ENCODE measurements around the gene PIEZO2.

The PIEZO2 gene

DNA sequence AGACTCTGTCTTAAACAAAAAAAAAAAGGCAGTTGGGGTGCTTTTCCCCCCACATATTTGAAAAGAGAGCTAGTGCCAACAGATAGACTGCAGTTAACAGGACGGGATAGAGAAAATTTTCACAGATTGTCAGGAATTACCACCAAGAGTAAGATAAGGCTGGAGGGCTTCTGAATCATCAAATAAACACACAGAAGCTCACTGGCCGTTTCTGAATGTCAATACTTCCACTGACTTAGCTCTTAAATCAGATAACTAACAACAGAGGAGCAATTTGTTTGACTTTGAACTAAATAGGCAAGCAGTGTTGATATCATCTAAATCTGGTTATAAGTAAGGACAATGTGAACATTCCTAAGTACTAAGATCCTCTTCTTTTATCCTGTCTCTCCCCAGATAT lies 34.7 kb downstream of the PIEZO2 start:
- no peak overlapping the region for H3K4me3 ChIP-seq (replicated peaks; ENCODE audit: low read depth, low read length)
- H3K27me3 ChIP-seq (replicated peaks; ENCODE audit: control insufficient read depth, insufficient read depth, low read length) = no peaks in the 10 kb centered on the region
- H3K36me3 ChIP-seq (ENCODE audit: control insufficient read depth, insufficient read depth, low read length) = no peaks in the 10 kb centered on the region; the same call in none of the 2 replicates
- DNase-seq (ENCODE audit: extremely low read depth, insufficient read length) = no peak
- TF ChIP-seq, protein P1, sequence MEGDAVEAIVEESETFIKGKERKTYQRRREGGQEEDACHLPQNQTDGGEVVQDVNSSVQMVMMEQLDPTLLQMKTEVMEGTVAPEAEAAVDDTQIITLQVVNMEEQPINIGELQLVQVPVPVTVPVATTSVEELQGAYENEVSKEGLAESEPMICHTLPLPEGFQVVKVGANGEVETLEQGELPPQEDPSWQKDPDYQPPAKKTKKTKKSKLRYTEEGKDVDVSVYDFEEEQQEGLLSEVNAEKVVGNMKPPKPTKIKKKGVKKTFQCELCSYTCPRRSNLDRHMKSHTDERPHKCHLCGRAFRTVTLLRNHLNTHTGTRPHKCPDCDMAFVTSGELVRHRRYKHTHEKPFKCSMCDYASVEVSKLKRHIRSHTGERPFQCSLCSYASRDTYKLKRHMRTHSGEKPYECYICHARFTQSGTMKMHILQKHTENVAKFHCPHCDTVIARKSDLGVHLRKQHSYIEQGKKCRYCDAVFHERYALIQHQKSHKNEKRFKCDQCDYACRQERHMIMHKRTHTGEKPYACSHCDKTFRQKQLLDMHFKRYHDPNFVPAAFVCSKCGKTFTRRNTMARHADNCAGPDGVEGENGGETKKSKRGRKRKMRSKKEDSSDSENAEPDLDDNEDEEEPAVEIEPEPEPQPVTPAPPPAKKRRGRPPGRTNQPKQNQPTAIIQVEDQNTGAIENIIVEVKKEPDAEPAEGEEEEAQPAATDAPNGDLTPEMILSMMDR (IDR thresholded peaks at IDR 0.05; ENCODE audit: insufficient read depth, low read length, poor library complexity, severe bottlenecking) = no peak

DNA sequence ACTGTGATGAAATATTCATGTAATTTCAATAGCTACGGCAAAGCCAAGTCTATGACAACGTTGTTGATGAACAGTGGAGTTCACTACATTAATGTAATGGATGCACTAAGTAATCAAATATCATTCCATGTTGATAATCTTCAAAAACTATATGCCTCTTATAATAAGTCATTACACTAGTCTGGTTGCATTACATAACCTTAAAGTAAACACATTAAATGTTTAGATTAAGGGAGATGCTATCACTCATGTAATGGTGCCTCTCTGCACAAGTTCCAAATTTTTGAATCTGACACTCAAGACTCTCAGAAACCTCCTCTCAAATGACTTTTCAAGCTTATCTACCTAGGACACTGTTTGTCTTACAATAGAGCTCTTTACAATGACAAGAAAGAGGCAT lies 35.4 kb downstream of the PIEZO2 start:
- H3K27me3 ChIP-seq (replicated peaks; ENCODE audit: control insufficient read depth, insufficient read depth, low read length) = no peaks in the 10 kb centered on the region
- TF ChIP-seq, protein P1 (IDR thresholded peaks at IDR 0.05; ENCODE audit: insufficient read depth, low read length, poor library complexity, severe bottlenecking) = no peak
- no peak for DNase-seq (ENCODE audit: extremely low read depth, insufficient read length)

DNA sequence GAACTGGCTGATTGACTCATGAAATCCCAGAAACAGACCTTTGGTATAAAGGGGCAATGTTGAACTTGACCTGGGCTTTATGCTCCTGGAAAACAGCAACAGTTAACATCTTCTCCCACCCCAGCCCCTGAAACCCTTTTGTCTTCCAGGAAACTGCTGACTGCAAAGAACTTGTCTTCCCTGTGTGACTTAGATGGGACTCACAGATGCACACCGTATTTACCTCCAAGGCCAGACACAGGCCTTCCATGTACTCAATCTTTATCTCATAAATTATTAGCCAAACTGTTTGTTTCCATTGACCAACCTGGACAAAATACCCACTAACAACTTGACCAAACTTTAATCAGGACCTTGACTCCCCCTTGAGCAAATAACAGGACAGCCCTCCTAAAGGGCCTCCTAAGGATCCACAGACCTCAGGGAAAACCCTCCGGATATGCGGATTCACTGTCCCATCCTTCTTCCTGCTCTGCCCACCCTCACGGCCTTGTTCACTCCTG lies 36.3 kb downstream of the PIEZO2 start:
- Histone ChIP-seq H3K27me3 (replicated peaks; ENCODE audit: control insufficient read depth, insufficient read depth, low read length) (no peaks in the 10 kb centered on the region), H3K4me3 (replicated peaks; ENCODE audit: low read depth, low read length) (no peak overlapping the region), H3K36me3 (ENCODE audit: control insufficient read depth, insufficient read depth, low read length) (no peaks in the 10 kb centered on the region; the same call in none of the 2 replicates)
- TF ChIP-seq, protein P1 (IDR thresholded peaks at IDR 0.05; ENCODE audit: insufficient read depth, low read length, poor library complexity, severe bottlenecking) = no peak
- no peak for DNase-seq (ENCODE audit: extremely low read depth, insufficient read length)

More for the DNA sequence above, 35.4 kb downstream of the PIEZO2 start:
- Histone ChIP-seq H3K4me3 (replicated peaks; ENCODE audit: low read depth, low read length) (no peak overlapping the region), H3K36me3 (ENCODE audit: control insufficient read depth, insufficient read depth, low read length) (no peaks in the 10 kb centered on the region; the same call in none of the 2 replicates)

- no peaks in the 10 kb centered on the region for H3K27me3 ChIP-seq (replicated peaks; ENCODE audit: control insufficient read depth, insufficient read depth, low read length)
- no peaks in the 10 kb centered on the region; the same call in none of the 2 replicates for H3K36me3 ChIP-seq (ENCODE audit: control insufficient read depth, insufficient read depth, low read length)
- DNase-seq (ENCODE audit: extremely low read depth, insufficient read length) = no peak
- no peak overlapping the region for H3K4me3 ChIP-seq (replicated peaks; ENCODE audit: low read depth, low read length)
- TF ChIP-seq, protein P1 (IDR thresholded peaks at IDR 0.05; ENCODE audit: insufficient read depth, low read length, poor library complexity, severe bottlenecking) = no peak
Observed at GRCh38 chr18:11112286-11112685, 37.1 kb downstream of the PIEZO2 start.

DNA sequence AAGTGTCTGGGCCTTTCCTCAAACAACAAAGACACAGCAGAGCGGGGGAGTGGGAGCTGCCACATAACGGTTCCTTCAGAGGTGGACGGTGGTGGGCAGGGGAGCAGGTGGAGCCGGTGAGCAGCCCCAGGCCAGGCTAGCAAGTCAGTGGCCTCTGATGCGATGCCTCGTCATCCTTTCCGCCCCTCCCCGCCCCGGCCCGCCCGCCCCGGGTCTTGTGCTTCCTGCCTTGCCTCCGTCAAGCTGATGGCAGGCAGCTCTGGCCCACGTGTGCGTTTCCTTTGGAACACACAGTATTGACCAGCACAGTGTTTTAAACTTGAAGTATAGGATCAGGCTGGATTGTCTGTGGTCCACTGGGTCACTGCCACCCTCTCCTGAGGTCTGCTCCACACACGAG lies 38.9 kb downstream of the PIEZO2 start:
- TF ChIP-seq, protein P1 (IDR thresholded peaks at IDR 0.05; ENCODE audit: insufficient read depth, low read length, poor library complexity, severe bottlenecking) = no peak
- no peaks in the 10 kb centered on the region; the same call in none of the 2 replicates for H3K36me3 ChIP-seq (ENCODE audit: control insufficient read depth, insufficient read depth, low read length)
- H3K4me3 ChIP-seq (replicated peaks; ENCODE audit: low read depth, low read length) = no peak overlapping the region
- no peaks in the 10 kb centered on the region for H3K27me3 ChIP-seq (replicated peaks; ENCODE audit: control insufficient read depth, insufficient read depth, low read length)
- no peak for DNase-seq (ENCODE audit: extremely low read depth, insufficient read length)

DNA sequence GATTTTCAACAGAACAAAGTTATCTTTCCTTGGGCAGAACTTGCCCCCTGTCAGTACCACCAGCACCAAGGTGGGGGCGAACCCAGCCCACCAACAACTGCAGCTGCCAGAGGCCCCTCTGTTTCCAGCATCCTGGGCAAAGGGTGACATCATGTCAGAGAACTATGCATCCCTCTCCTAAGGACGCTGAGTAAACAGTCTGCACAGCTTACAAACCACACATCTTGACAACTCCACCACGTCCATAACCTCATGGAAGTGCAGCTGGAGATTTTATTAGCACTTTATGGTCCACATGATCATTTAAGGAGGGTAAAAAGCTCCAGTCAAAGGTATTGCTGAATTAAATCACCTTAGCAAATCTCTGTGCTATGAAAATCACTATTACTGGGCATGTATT lies 40.4 kb downstream of the PIEZO2 start:
- DNase-seq (ENCODE audit: extremely low read depth, insufficient read length) = no peak
- Histone ChIP-seq H3K27me3 (replicated peaks; ENCODE audit: control insufficient read depth, insufficient read depth, low read length) (no peaks in the 10 kb centered on the region), H3K4me3 (replicated peaks; ENCODE audit: low read depth, low read length) (no peak overlapping the region), H3K36me3 (ENCODE audit: control insufficient read depth, insufficient read depth, low read length) (no peaks in the 10 kb centered on the region; the same call in none of the 2 replicates)
- TF ChIP-seq, protein P1 (IDR thresholded peaks at IDR 0.05; ENCODE audit: insufficient read depth, low read length, poor library complexity, severe bottlenecking) = no peak

Data from GM06990 (cell line).